Embryonic facial prominence (tissue), 1 donor: ENCODE measurements around the gene TRIM17.

ENCODE experiments used
- DNase-seq: peaks from one replicate; pipeline ENCODE4 v3.0.0-alpha.2; 2016; ENCODE audit errors: extremely low spot score

The TRIM17 gene

GRCh38 chr1:228416217-228416933 is at the start of gene TRIM17:
Gene TRIM17 (minus strand): TSS chr1:228416861. CDS start chr1:228415072, 1,789 bp downstream.
- DNase-seq = no peak

- no peak for DNase-seq
These were observed 49.0 kb upstream of the TRIM17 start for GRCh38 chr1:228465571-228466146.

- no peak for DNase-seq
These were observed 48.5 kb upstream of the TRIM17 start for GRCh38 chr1:228465141-228465540.

GRCh38 chr1:228464487-228464983 is 47.9 kb upstream of the TRIM17 start:
- DNase-seq = peak; percentile 59

- DNase-seq = no peak
These were observed 47.1 kb upstream of the TRIM17 start for GRCh38 chr1:228463559-228464455.

GRCh38 chr1:228463009-228463558 is 46.4 kb upstream of the TRIM17 start:
- no peak for DNase-seq

- DNase-seq = no peak
These were observed 45.9 kb upstream of the TRIM17 start for GRCh38 chr1:228462560-228462959.

- DNase-seq = no peak
These were observed 44.2 kb upstream of the TRIM17 start for GRCh38 chr1:228460821-228461220.

GRCh38 chr1:228459091-228459993 is 42.7 kb upstream of the TRIM17 start:
- peak; percentile 31 for DNase-seq

- peak; percentile 95 for DNase-seq
These were observed 40.9 kb upstream of the TRIM17 start for GRCh38 chr1:228457396-228458176.

- DNase-seq = no peak
These were observed 40.3 kb upstream of the TRIM17 start for GRCh38 chr1:228457017-228457395.

- DNase-seq = no peak
These were observed 39.8 kb upstream of the TRIM17 start for GRCh38 chr1:228456252-228457016.

- DNase-seq = no peak
These were observed 39.1 kb upstream of the TRIM17 start for GRCh38 chr1:228455715-228456114.

- DNase-seq = no peak
These were observed 37.6 kb upstream of the TRIM17 start for GRCh38 chr1:228454238-228454637.

- no peak for DNase-seq
These were observed 37.0 kb upstream of the TRIM17 start for GRCh38 chr1:228453614-228454013.

- DNase-seq = no peak
These were observed 36.4 kb upstream of the TRIM17 start for GRCh38 chr1:228453022-228453560.

GRCh38 chr1:228452194-228453021 is 35.7 kb upstream of the TRIM17 start:
- DNase-seq = no peak

- no peak for DNase-seq
These were observed 33.5 kb upstream of the TRIM17 start for GRCh38 chr1:228450200-228450599.
